Panc1 (cell line): Measurements from ENCODE around the gene OR7E24. TPM values are rescaled to one million over a fixed set of nuclear protein-coding genes. Genes with fewer than 3 reads are reported as not detected.
"Not testable (repeated sequence)": the region's sequence is repeated elsewhere in the genome, so short reads cannot be mapped to it uniquely, and the experiment has no call there.

Experiments
- ATAC-seq: fragments of 200-7000 bp; cut with Tn5 transposase; 2 replicates; pipeline ENCODE4 v1.9.1; 2020; ENCODE audit warnings: mild to moderate bottlenecking, moderate library complexity
- BruUV-seq: library from RNA; stranded (reverse); fragments of 400-500 nt; replicated peaks from 2 replicates; lab custom pipeline; 2021; lab: Mats Ljungman, UMichigan
- CTCF ChIA-PET: fragments of 300-600 bp; sonication (Branson Sonifier 250); formaldehyde crosslinking; loops from one replicate; lab custom pipeline; 2022; ENCODE audit warnings: antibody characterized with exemption; lab: Charles Lee
- POLR2A ChIA-PET: fragments of 300-600 bp; sonication (Branson Sonifier 250); formaldehyde crosslinking; loops from one replicate; lab custom pipeline; 2022; ENCODE audit warnings: antibody characterized with exemption; lab: Charles Lee
- DNase-seq: peaks from one replicate; pipeline ENCODE4 v3.0.0-alpha.2; 2010; ENCODE audit warnings: low read depth, low spot score
- H3K27ac ChIP-seq: 2 replicates; pipeline ENCODE4 v1.5.1; 2011; ENCODE audit warnings: mild to moderate bottlenecking, low read length, inconsistent platforms
- H3K27me3 ChIP-seq: fragments of 200-500 bp; sonication (Bioruptor generic); 2 replicates; pipeline ENCODE4 v1.6.0; 2014; ENCODE audit warnings: low read length, inconsistent platforms; ENCODE audit not compliant: control insufficient read depth, insufficient read depth
- H3K36me3 ChIP-seq: fragments of 200-500 bp; sonication (Bioruptor generic); 2 replicates; pipeline ENCODE4 v1.5.1; 2014; ENCODE audit warnings: inconsistent platforms, mild to moderate bottlenecking, low read length, moderate library complexity; ENCODE audit not compliant: control insufficient read depth, insufficient read depth
- H3K4me1 ChIP-seq: 2 replicates; pipeline ENCODE4 v1.5.1; 2011; ENCODE audit warnings: inconsistent platforms, mild to moderate bottlenecking, low read length, moderate library complexity; ENCODE audit not compliant: control insufficient read depth, insufficient read depth
- H3K4me3 ChIP-seq, 2 experiments: 2 replicates each; pipeline ENCODE4 v1.5.1; 2011 to 2012; ENCODE audit warnings: low read depth in 2 of 2, low read length in 2 of 2, mild to moderate bottlenecking in 2 of 2, inconsistent platforms in 1 of 2, moderate library complexity in 1 of 2
- H3K9me3 ChIP-seq: fragments of 200-500 bp; sonication (Bioruptor generic); 2 replicates; pipeline ENCODE4 v1.5.1; 2014; ENCODE audit warnings: low read depth, mild to moderate bottlenecking, inconsistent platforms, low read length, moderate library complexity; ENCODE audit not compliant: control insufficient read depth, insufficient read depth
- CTCF ChIP-seq: fragments of 450-650 bp; IDR thresholded peaks from 2 replicates; pipeline ENCODE4 v1.5.1; 2017; ENCODE audit warnings: mild to moderate bottlenecking
- POLR2AphosphoS5 ChIP-seq: IDR thresholded peaks from 2 replicates; pipeline ENCODE4 v1.6.1; 2012; ENCODE audit warnings: mild to moderate bottlenecking, low read depth, low read length, moderate library complexity
- REST ChIP-seq, 2 experiments: IDR thresholded peaks; 2 replicates each; pipeline ENCODE4 v1.6.1; 2011 to 2012; ENCODE audit warnings: low read depth in 2 of 2, control low read depth in 1 of 2, low read length in 1 of 2, mild to moderate bottlenecking in 1 of 2, moderate library complexity in 1 of 2; ENCODE audit not compliant: insufficient read depth in 1 of 2
- SIN3A ChIP-seq: IDR thresholded peaks from 2 replicates; pipeline ENCODE4 v1.6.1; 2012; ENCODE audit warnings: low read depth, mild to moderate bottlenecking, low read length, moderate library complexity, borderline replicate concordance; ENCODE audit not compliant: insufficient read depth
- TCF7L2 ChIP-seq: IDR thresholded peaks from 2 replicates; pipeline ENCODE4 v1.6.1; 2011; ENCODE audit warnings: mild to moderate bottlenecking, low read depth, low read length, inconsistent platforms
- in situ Hi-C: cut with HindIII; loops from 2 replicates; pipeline ENCODE4 v1.10.0; 2016; ENCODE audit warnings: low sequenced_read_pairs, low pct_unique_long_range_greater_than_20kb
- intact Hi-C: fragments of 100-400 bp; cut with micrococcal nuclease; formaldehyde crosslinking; loops from one replicate; pipeline ENCODE4 v1.10.0; 2022; ENCODE audit not compliant: unreplicated experiment
- total RNA-seq: library from RNA; stranded (reverse); gene quantifications from one replicate; pipeline ENCODE4 v1.2.1, GENCODE V29; 2021; ENCODE audit not compliant: unreplicated experiment

The OR7E24 gene
- total RNA-seq, 1 experiment from 2014 or later, result not detected

GRCh38 chr19:9219489-9219888, 31.2 kb upstream of the OR7E24 start, which contains the start of gene OR7D4:
Gene OR7D4 (minus strand): TSS chr19:9219589. CDS start chr19:9214837, 4,752 bp downstream.
- H3K36me3 ChIP-seq, result no peaks in the 10 kb centered on the region
- no TSS peak for BruUV-seq
- POLR2A ChIA-PET, result no interaction called here
- TF ChIP-seq TCF7L2 (no peak), SIN3A (no peak), POLR2AphosphoS5 (no peak)
- in situ Hi-C loops, result no loop called here
- ATAC-seq (no peak), DNase-seq (no peak)
- H3K9me3 ChIP-seq, result no peaks in the 10 kb centered on the region
- intact Hi-C loops, result no loop called here
- no peak within 1 kb of the TSS for H3K27ac ChIP-seq
- CTCF ChIA-PET, result no interaction called here
- no peaks in the 10 kb centered on the region for H3K27me3 ChIP-seq
- H3K4me1 ChIP-seq, result no peaks in the 10 kb centered on the region
- no peak within 1 kb of the TSS for H3K4me3 ChIP-seq

- no TSS peak for BruUV-seq
- no peak overlapping the region for H3K4me3 ChIP-seq
- no peaks in the 10 kb centered on the region for H3K36me3 ChIP-seq
- no peaks in the 10 kb centered on the region for H3K9me3 ChIP-seq
- in situ Hi-C loops, result no loop called here
- ChIA-PET POLR2A (no interaction called here), CTCF (no interaction called here)
- no peak overlapping the region for H3K27ac ChIP-seq
- intact Hi-C loops, result no loop called here
- no peaks in the 10 kb centered on the region for H3K4me1 ChIP-seq
- ATAC-seq, result no peak
- no peaks in the 10 kb centered on the region for H3K27me3 ChIP-seq
- TF ChIP-seq POLR2AphosphoS5, result no peak
- TF ChIP-seq SIN3A, result no peak
- no peak for TF ChIP-seq TCF7L2
- TF ChIP-seq CTCF, result no peak
- no peak for TF ChIP-seq REST (IDR thresholded peaks at IDR 0.05; ENCODE audit: insufficient read depth in 1 of 2, low read depth in 2 of 2, low read length in 1 of 2)
- DNase-seq, result no peak
These were observed 506 bp downstream of the OR7E24 start for GRCh38 chr19:9251236-9251635.

- H3K27me3 ChIP-seq, ATAC-seq, CTCF ChIA-PET, DNase-seq, BruUV-seq, H3K9me3 ChIP-seq, H3K36me3 ChIP-seq, H3K27ac ChIP-seq, H3K4me3 ChIP-seq, POLR2A ChIA-PET, in situ Hi-C loops, H3K4me1 ChIP-seq, intact Hi-C loops: not testable (repeated sequence)
These were observed 32.8 kb downstream of the OR7E24 start for GRCh38 chr19:9283485-9283884.
